Left lung (tissue), 10 donors: ENCODE data around the gene PDE4D. TPM values are rescaled to one million over a fixed set of nuclear protein-coding genes. Genes with fewer than 3 reads are reported as not detected.

Experiments used
- ATAC-seq: fragments of 200-7000 bp; cut with Tn5 transposase; one replicate; pipeline ENCODE4 v1.9.1; 2020; ENCODE audit warnings: moderate library complexity
- DNase-seq, 4 donors: peaks; one replicate each; pipeline ENCODE4 v3.0.0-alpha.2; 2013 to 2020
- H3K27ac ChIP-seq, 2 donors: fragments of 200-600 bp; sonication (generic) in 1 of 2; one replicate each; pipeline versions ENCODE4 v1.5.0 to v1.8.0; 2020 to 2021
- H3K27me3 ChIP-seq, 2 donors: fragments of 200-600 bp; sonication (generic) in 1 of 2; one replicate each; pipeline versions ENCODE4 v1.5.0 to v1.8.0; 2020 to 2021
- H3K36me3 ChIP-seq, 2 donors: fragments of 200-600 bp; sonication (generic) in 1 of 2; one replicate each; pipeline versions ENCODE4 v1.5.0 to v1.8.0; 2020 to 2021
- H3K4me1 ChIP-seq, 2 donors: fragments of 200-600 bp; one replicate each; pipeline ENCODE4 v1.8.0; 2021
- H3K4me3 ChIP-seq, 2 donors: fragments of 200-600 bp; sonication (generic) in 1 of 2; one replicate each; pipeline versions ENCODE4 v1.5.0 to v1.8.0; 2020 to 2021; ENCODE audit warnings: mild to moderate bottlenecking in 1 of 2
- H3K9me3 ChIP-seq, 2 donors: fragments of 200-600 bp; sonication (generic) in 1 of 2; one replicate each; pipeline versions ENCODE4 v1.5.0 to v1.8.0; 2020 to 2021
- CTCF ChIP-seq, 2 donors: fragments of 200-600 bp; sonication (generic) in 1 of 2; IDR thresholded peaks; one replicate each; pipeline versions ENCODE4 v1.5.0 to v1.8.0; 2021; ENCODE audit warnings: antibody characterized with exemption in 2 of 2
- intact Hi-C, 2 donors: fragments of 100-400 bp; cut with DNase I; formaldehyde crosslinking; loops; one replicate each; pipeline versions ENCODE4 v1.11.2 to v1.14.2; 2022
- polyA plus RNA-seq, 6 donors: library from polyadenylated mRNA; unstranded; fragments of 120-200 nt; gene quantifications; one replicate each; pipeline ENCODE4 v1.2.1, GENCODE V29; 2013; ENCODE audit not compliant: insufficient read length in 6 of 6
- total RNA-seq, 2 donors: library from RNA; stranded (reverse); fragmentation: NEBNext Ultra II Directional; extraction: Animal tissue kit (Norgen Biotek cat#: 25700); gene quantifications; one replicate each; pipeline ENCODE4 v1.2.1, GENCODE V29; 2021
- donor health status: DM: no; HTN: yes; CAD: no.
- donor health status: DM: no; HTN: no; CAD: no.

Gene PDE4D
- total and polyA plus RNA-seq, 8 donors = 21.4 to 57.1 (median 25.4) TPM

- no peak for TF ChIP-seq CTCF (IDR thresholded peaks at IDR 0.05)
- Histone ChIP-seq H3K27me3 (no peaks in the 10 kb centered on the region), H3K36me3 (no peaks in the 10 kb centered on the region), H3K27ac (no peak overlapping the region), H3K9me3 (no peaks in the 10 kb centered on the region), H3K4me1 (no peaks in the 10 kb centered on the region), H3K4me3 (no peak overlapping the region)
- DNase-seq (no peak), ATAC-seq (no peak)
- intact Hi-C loops = no loop called here
These were observed 639.9 kb downstream of the PDE4D start for GRCh38 chr5:59253625-59254024.

GRCh38 chr5:59251627-59252026 is 641.9 kb downstream of the PDE4D start:
- intact Hi-C loops = no loop called here
- Histone ChIP-seq H3K4me3 (no peak overlapping the region), H3K27me3 (no peaks in the 10 kb centered on the region), H3K4me1 (no peaks in the 10 kb centered on the region), H3K9me3 (no peaks in the 10 kb centered on the region), H3K27ac (no peak overlapping the region), H3K36me3 (no peaks in the 10 kb centered on the region)
- DNase-seq (no peak), ATAC-seq (no peak)
- TF ChIP-seq CTCF (IDR thresholded peaks at IDR 0.05) = no peak

- H3K4me3 ChIP-seq = no peak overlapping the region
- intact Hi-C loops = no loop called here
These were observed 643.8 kb downstream of the PDE4D start for GRCh38 chr5:59249726-59250125.

GRCh38 chr5:59249160-59249559 is 644.4 kb downstream of the PDE4D start:
- H3K4me3 ChIP-seq = no peak overlapping the region
- no peak for TF ChIP-seq CTCF (IDR thresholded peaks at IDR 0.05)
- H3K9me3 ChIP-seq = no peaks in the 10 kb centered on the region
- DNase-seq = no peak
- H3K36me3 ChIP-seq = no peaks in the 10 kb centered on the region
- H3K27ac ChIP-seq = no peak overlapping the region
- peaks cover 0 to 6% of the 10 kb centered on the region in 2 donors for H3K4me1 ChIP-seq
- intact Hi-C loops = no loop called here
- no peaks in the 10 kb centered on the region for H3K27me3 ChIP-seq
- no peak for ATAC-seq

More at GRCh38 chr5:59249726-59250125, 643.8 kb downstream of the PDE4D start:
- H3K4me1 ChIP-seq = peaks cover 0 to 6% of the 10 kb centered on the region in 2 donors
- no peak for DNase-seq
- no peak for ATAC-seq
- no peak for TF ChIP-seq CTCF (IDR thresholded peaks at IDR 0.05)
- H3K9me3 ChIP-seq = no peaks in the 10 kb centered on the region
- no peaks in the 10 kb centered on the region for H3K36me3 ChIP-seq
- no peak overlapping the region for H3K27ac ChIP-seq
- H3K27me3 ChIP-seq = no peaks in the 10 kb centered on the region

GRCh38 chr5:59246882-59247281 is 646.6 kb downstream of the PDE4D start:
- H3K27me3 ChIP-seq = no peaks in the 10 kb centered on the region
- no peak for TF ChIP-seq CTCF (IDR thresholded peaks at IDR 0.05)
- ATAC-seq = no peak
- no peak overlapping the region for H3K4me3 ChIP-seq
- no peak overlapping the region for H3K27ac ChIP-seq
- H3K4me1 ChIP-seq = peaks cover 0 to 6% of the 10 kb centered on the region in 2 donors
- intact Hi-C loops = no loop called here
- H3K9me3 ChIP-seq = no peaks in the 10 kb centered on the region
- H3K36me3 ChIP-seq = no peaks in the 10 kb centered on the region
- no peak for DNase-seq
